RWPE1 (cell line): Measurements from ENCODE around the gene MATCAP1.

Source experiments
- CTCF ChIA-PET: fragments of 350-600 bp; sonication (Branson Sonifier 250); formaldehyde crosslinking; extraction: SDS; loops from one replicate; lab custom pipeline; 2021; lab: Yijun Ruan, JAX
- POLR2A ChIA-PET: fragments of 400-600 bp; formaldehyde crosslinking; extraction: SDS; loops from one replicate; lab custom pipeline; 2020; ENCODE audit warnings: antibody characterized with exemption; ENCODE audit not compliant: low non-redundant PET; lab: Yijun Ruan, JAX
- DNase-seq: peaks from one replicate; pipeline ENCODE4 v3.0.0; 2012; ENCODE audit warnings: low spot score
- H3K27ac ChIP-seq: fragments of 450-650 bp; 2 replicates; pipeline ENCODE4 v1.5.1; 2017
- TF ChIP-seq, protein P1 (sequence below): fragments of 450-650 bp; conservative IDR thresholded peaks from 2 replicates; pipeline ENCODE4 v1.5.1; 2017; ENCODE audit warnings: low read depth, mild to moderate bottlenecking

The MATCAP1 gene

DNA sequence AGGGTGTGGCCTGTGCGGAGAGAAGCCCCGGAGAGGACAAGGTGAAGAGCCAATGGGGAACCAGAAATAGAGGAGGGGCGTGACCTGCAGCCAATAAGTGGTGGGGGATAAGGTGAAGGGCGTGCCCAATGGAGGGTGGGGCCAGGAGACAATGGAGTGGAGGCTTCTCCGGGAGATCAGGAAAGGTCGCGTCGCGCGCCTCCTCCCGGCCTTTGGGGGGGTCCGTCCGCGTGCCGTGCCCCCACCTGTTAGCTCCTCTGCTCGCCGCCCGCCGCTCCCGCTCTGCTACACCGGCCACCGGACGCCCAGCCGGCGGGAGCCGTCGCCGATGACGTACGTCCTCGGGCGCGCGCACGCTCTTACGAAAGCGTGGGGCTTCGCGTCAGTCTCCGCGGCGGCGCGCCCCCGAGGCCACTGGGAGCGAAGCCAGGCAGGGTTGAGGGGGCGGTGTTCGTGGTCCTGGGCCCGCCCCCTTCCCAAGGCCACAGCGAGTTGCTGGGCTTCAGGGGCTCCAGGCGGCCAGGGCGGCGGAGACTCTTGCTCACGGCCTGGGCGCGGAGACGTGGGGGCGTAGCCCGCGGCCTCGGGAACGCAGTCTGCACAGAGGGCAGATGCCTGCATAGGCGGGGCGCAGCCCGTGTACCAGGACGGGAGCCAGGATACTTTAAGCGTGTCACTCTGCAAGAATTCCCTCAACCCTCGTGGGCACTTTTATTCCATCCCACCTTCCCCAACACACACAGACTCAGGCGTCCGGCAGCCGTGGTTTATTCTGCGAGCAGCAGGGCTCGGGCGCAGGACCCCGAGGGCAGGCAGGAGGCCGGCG, at the start of gene MATCAP1:
Gene MATCAP1, minus strand, starts transcription at position 337 of the 826 bp plus-strand sequence. CDS start 3,353 bp downstream, outside the sequence.
- CTCF ChIA-PET = interaction anchor here (0.5 to 2.0 kb wide), 7 partner anchors 14 to 967 kb away, joined by 3 to 9 read pairs (median 4); no protein-coding TSS in a partner anchor
- H3K27ac ChIP-seq = peak within 1 kb of the TSS; percentile 95
- POLR2A ChIA-PET = no interaction called here
- peak; percentile 99 for DNase-seq
- TF ChIP-seq, protein P1, sequence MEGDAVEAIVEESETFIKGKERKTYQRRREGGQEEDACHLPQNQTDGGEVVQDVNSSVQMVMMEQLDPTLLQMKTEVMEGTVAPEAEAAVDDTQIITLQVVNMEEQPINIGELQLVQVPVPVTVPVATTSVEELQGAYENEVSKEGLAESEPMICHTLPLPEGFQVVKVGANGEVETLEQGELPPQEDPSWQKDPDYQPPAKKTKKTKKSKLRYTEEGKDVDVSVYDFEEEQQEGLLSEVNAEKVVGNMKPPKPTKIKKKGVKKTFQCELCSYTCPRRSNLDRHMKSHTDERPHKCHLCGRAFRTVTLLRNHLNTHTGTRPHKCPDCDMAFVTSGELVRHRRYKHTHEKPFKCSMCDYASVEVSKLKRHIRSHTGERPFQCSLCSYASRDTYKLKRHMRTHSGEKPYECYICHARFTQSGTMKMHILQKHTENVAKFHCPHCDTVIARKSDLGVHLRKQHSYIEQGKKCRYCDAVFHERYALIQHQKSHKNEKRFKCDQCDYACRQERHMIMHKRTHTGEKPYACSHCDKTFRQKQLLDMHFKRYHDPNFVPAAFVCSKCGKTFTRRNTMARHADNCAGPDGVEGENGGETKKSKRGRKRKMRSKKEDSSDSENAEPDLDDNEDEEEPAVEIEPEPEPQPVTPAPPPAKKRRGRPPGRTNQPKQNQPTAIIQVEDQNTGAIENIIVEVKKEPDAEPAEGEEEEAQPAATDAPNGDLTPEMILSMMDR = no peak

DNA sequence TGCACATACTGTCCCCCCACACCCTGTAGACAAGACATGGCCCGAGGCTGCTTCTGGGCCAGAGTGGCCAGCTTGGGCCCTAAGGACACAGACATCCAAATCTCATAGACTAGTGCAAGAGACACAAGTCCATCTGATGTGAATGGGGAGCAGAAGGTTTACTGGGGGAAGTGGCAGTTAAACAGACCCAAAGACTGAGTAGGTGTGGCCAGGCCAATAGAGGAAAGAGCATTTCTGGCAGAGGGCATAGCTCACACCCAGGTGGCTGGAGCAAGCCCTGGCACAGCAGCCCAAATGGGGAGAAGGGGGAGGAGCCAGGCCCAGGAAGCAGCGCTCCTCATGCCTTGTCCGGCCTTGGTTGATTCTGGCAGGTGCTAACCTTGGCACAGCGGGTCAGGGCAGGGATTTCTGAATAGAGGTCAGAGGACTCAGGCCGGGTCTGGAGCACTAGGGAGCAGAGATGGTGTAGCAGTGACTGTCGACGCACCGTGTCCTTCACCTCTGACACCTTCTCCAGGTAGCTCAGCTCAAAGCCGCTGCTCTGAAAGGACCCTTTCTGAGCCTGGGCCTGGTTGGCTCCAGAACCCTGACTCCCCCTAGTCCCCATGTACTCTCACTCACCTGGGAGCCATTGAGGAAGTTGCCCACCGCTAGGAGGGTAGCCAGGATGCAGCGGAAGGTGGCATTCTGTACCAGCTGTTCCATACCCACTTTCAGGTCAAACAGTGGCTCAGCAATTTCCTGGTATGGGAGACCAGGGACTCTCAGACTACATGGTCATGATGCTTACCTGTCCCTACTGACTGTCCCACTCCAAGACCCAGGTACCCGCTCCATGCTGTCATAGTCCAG, 47.3 kb upstream of the MATCAP1 start:
- H3K27ac ChIP-seq = peak overlapping the region; percentile 92
- POLR2A ChIA-PET = no interaction called here
- TF ChIP-seq, protein P1 = no peak
- CTCF ChIA-PET = interaction anchor here (0.6 to 1.1 kb wide), 2 partner anchors 33 to 47 kb away, joined by 3 read pairs; no protein-coding TSS in a partner anchor
- no peak for DNase-seq

DNA sequence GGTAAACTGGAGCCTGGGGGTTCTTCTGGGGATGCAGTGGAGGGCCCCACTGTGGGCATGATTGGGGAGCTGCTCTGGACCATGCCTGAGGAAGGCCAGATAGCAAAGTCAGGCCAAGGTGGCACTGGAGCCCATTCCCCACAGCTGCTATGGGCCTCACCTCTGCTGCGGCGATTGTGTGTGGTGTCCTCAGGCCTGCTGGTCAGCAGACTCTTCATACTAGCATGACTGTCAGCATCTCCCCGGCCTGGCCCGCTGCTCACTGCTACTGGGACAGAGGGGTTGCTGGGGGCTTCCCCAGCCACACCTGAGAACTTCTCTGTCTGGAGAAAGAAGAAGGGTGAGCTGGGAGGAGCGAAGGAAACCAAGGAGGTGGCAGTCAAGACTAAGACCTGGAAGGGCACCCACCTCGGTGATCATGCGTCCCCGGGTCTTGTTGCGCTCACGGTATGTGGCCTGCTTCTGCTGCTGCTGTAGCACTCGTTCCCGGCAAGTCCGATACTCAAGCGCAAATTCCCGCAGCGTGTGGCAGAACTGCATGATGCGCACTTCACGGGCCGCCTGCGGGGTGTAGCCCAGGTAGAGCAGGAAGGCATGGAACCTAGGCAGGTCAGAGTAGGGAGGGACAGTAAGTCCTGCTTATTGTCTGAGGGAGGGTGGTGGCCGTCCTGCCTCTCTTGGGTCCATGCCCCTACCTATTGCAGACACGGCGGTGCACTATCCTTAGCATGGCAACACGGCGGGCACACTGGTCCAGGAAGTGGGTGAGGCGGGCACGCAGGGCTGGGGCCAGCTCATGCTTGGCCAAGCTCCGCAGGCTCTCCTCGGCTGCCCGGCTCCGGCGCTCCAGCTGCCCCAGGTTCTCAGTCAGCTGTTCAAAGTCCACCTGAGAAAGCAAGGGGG, 46.4 kb upstream of the MATCAP1 start:
- CTCF ChIA-PET = interaction anchor here (0.6 kb wide), 2 partner anchors 32 to 169 kb away, joined by 3 to 5 read pairs; no protein-coding TSS in a partner anchor
- TF ChIP-seq, protein P1 = no peak
- DNase-seq = no peak
- peak overlapping the region; percentile 92 for H3K27ac ChIP-seq
- POLR2A ChIA-PET = no interaction called here

DNA sequence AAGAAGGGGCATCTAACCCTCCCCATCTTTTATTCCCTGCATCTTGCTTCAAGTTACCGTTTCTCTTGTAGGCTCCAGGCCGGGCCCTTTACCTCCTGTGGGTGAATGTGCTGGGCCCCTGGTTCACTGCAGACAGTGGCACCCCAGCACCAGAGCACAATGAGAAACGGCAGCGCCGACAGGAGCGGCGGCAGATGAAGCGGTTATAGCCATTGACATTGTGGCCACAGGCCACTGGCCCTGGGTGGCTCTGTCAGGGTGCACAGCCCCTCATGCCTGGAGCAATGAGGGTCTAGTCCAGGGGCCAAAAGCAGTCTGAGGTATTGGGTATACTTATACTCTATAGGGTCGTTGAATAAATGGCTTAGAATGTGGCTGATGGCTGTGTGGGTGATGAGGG, 45.1 kb upstream of the MATCAP1 start:
- no peak overlapping the region for H3K27ac ChIP-seq
- no peak for DNase-seq
- ChIA-PET CTCF (interaction anchor here (1.2 kb wide), 1 partner anchor 30 kb away, joined by 3 read pairs; the partner anchor contains the start of gene ELMO3), POLR2A (interaction anchor here (0.8 to 1.2 kb wide), 2 partner anchors 15 to 21 kb away, joined by 3 to 4 read pairs; no protein-coding TSS in a partner anchor)
- TF ChIP-seq, protein P1 = no peak

DNA sequence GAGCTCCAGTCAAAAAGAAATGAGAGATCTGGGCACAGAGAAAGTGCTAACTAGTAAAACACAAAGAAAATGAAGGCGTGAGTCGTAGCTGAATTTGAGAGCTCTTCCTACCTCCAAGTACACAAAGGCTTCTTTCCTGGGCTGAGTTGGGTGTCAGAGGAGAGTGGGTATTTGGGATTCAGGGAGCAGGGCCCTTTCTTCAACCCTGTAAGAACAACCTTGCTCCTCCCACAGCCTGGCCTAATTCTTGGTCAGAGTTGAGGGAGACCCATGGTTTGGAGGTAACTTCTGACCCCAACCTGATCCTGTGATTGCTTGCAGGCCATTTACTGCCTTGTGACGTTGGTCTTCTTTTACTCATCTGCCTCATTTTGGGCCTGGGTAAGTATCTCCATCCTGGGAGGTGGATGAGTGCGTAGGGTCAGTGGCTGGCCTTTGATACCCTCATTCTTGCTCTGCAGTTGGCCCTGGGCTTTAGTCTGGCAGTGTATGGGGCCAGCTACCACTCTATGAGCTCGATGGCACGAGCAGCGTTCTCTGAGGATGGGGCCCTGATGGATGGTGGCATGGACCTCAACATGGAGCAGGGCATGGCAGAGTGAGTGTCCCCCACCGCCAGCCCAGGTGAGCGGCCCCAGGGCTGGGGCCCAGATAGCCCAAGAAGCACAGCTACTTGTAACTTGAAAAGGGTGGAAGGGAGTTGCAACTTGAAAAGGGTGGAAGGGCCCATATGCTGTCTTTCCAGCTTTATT, 44.4 kb upstream of the MATCAP1 start:
- H3K27ac ChIP-seq = no peak overlapping the region
- POLR2A ChIA-PET = interaction anchor here (0.8 to 1.2 kb wide), 2 partner anchors 16 to 20 kb away, joined by 3 to 4 read pairs; no protein-coding TSS in a partner anchor
- TF ChIP-seq, protein P1 = no peak

More for the DNA sequence above, 44.4 kb upstream of the MATCAP1 start:
- CTCF ChIA-PET = interaction anchor here (0.8 to 2.5 kb wide), 3 partner anchors 18 to 30 kb away, joined by 3 to 14 read pairs (median 3); partner anchors contain the start of gene ELMO3
- DNase-seq = no peak
